Testis (tissue), 3 donors: ENCODE results near the gene MTCL1. TPM values are rescaled to one million over a fixed set of nuclear protein-coding genes. Genes with fewer than 3 reads are reported as not detected.

Source experiments
- DNase-seq: peaks from one replicate; pipeline ENCODE4 v3.0.0-alpha.2; 2019
- H3K27ac ChIP-seq, 2 donors: fragments of 200-600 bp; sonication (generic); one replicate each; pipeline ENCODE4 v1.5.1; 2019
- H3K27me3 ChIP-seq: fragments of 200-600 bp; sonication (generic); one replicate; pipeline ENCODE4 v1.5.1; 2019
- H3K36me3 ChIP-seq: fragments of 200-600 bp; sonication (generic); one replicate; pipeline ENCODE4 v1.5.1; 2017; ENCODE audit warnings: low read depth; ENCODE audit errors: missing control alignments
- H3K4me1 ChIP-seq: fragments of 200-600 bp; sonication (generic); one replicate; pipeline ENCODE4 v1.5.1; 2019
- H3K4me3 ChIP-seq, 2 donors: fragments of 200-600 bp; sonication (generic); one replicate each; pipeline ENCODE4 v1.5.1; 2017 to 2019
- H3K9me3 ChIP-seq: fragments of 200-600 bp; sonication (generic); one replicate; pipeline ENCODE4 v1.5.1; 2017
- POLR2A ChIP-seq: fragments of 450-650 bp; IDR thresholded peaks from one replicate; pipeline ENCODE4 v1.6.1; 2017; ENCODE audit warnings: antibody characterized with exemption, mild to moderate bottlenecking, moderate library complexity
- WGBS, 2 donors: methylation state at CpG; one replicate each; pipeline ENCODE4 v1.1.5; 2018; 5-methylcytosine and 5-hydroxymethylcytosine counted together
- intact Hi-C: fragments of 100-400 bp; cut with DNase I; formaldehyde crosslinking; loops from one replicate; pipeline ENCODE4 v1.15.1; 2023; ENCODE audit warnings: low total_unique reads
- polyA plus RNA-seq: library from polyadenylated mRNA; stranded (reverse); fragments of 350-450 nt; fragmentation: Illumina TruSeq; extraction: RNeasy Lipid Tissue Mini Kit (QIAGEN cat#74804); gene quantifications from one replicate; pipeline ENCODE4 v1.2.3, GENCODE V29; 2014; ENCODE audit warnings: low read depth, low replicate concordance; ENCODE audit not compliant: insufficient read depth
- total RNA-seq, 2 donors: library from RNA; depleted of rRNA; stranded (reverse); fragments of >200 nt; gene quantifications; one replicate each; pipeline ENCODE4 v1.2.3, GENCODE V29; 2016
- TF ChIP-seq, protein P1 (sequence below), 3 experiments: fragments of 450-650 bp in 2 of 3; fragments of 200-600 bp in 1 of 3; sonication (generic) in 1 of 3; IDR thresholded peaks; one replicate each; pipeline ENCODE4 v1.5.1; 2016 to 2019; ENCODE audit warnings: antibody characterized with exemption in 3 of 3, mild to moderate bottlenecking in 2 of 3, moderate library complexity in 1 of 3

MTCL1 gene
- total and polyA plus RNA-seq, 3 donors from 2014 or later, result 27.5 to 139 (median 95.8) TPM

DNA sequence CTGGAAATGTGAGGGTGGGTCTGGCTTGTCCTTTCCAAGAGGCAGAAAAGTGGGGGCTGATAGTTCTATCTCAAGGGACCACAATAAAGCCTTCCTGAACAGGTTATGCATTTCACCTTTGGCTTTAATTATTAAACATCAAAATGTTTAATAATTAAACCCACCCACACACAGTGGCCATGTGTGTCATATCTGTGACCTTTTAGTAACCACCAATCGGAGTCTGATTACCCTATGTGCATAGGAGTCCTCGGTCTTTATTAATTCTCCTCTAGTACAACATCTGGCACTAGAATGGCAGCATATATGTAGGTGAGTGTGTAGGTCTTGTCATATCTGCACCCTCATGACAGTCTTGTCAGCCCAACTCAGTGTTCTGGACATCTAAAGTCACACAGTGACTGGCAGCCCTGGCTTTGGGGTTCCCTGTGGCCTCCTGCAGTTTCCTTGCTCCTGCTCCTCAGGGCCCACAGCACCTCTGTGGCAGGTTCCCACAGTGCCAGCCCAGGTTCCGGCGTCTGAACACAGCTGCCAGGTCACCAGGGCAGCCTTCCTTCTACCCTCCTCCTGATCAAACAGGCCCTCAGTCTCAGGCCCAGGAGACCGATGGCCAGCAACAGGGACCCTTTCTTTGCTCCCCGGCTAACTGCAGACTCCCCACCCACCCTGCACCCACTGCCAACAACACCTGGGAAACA lies 100.9 kb downstream of the MTCL1 start:
- intact Hi-C loops, result no loop called here
- peaks cover 3% of the 10 kb centered on the region for H3K4me1 ChIP-seq
- no peak overlapping the region for H3K27ac ChIP-seq
- H3K4me3 ChIP-seq, result no peak overlapping the region
- no peaks in the 10 kb centered on the region for H3K27me3 ChIP-seq
- no peaks in the 10 kb centered on the region for H3K36me3 ChIP-seq
- no peaks in the 10 kb centered on the region for H3K9me3 ChIP-seq
- no peak for TF ChIP-seq POLR2A
- no peak for DNase-seq
- WGBS, 2 donors, result 90 to 95% methylated on average over 6 of the region's 6 CpGs

DNA sequence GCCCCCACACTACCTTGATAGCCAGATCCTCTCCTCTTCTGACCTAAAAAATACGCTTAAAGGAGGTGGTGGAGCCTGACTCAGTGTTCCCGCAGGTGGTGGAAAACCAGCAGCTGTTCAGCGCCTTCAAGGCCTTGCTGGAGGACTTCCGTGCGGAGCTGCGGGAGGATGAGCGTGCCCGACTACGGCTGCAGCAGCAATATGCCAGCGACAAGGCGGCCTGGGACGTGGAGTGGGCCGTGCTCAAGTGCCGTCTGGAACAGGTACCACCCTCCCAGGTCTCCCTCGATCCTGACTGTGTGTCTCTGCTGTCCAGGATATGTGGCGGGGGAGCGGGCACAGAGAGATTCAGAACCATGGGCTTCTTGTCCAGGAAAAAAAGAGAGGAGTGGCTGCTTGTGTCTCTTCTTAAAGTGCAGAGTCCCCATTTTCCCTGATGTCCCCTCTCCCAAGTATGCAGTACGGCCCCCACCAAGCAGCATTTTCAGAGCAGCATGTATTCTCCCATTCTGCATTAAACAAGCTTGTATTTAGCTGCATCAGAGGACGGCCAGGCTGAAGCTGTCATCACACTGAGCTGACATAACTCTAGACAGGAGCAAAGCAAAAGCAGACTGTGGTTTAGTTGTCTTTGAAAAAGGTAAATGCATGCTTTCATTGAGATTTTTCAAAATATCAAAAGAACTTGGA lies 101.6 kb downstream of the MTCL1 start:
- Histone ChIP-seq H3K27me3 (no peaks in the 10 kb centered on the region), H3K9me3 (no peaks in the 10 kb centered on the region), H3K4me1 (no peaks in the 10 kb centered on the region), H3K27ac (no peak overlapping the region), H3K36me3 (no peaks in the 10 kb centered on the region), H3K4me3 (no peak overlapping the region)
- no peak for DNase-seq
- intact Hi-C loops, result no loop called here
- WGBS, 2 donors, result 94 to 96% methylated on average over 15 to 19 of the region's 19 CpGs
- TF ChIP-seq, protein P1, sequence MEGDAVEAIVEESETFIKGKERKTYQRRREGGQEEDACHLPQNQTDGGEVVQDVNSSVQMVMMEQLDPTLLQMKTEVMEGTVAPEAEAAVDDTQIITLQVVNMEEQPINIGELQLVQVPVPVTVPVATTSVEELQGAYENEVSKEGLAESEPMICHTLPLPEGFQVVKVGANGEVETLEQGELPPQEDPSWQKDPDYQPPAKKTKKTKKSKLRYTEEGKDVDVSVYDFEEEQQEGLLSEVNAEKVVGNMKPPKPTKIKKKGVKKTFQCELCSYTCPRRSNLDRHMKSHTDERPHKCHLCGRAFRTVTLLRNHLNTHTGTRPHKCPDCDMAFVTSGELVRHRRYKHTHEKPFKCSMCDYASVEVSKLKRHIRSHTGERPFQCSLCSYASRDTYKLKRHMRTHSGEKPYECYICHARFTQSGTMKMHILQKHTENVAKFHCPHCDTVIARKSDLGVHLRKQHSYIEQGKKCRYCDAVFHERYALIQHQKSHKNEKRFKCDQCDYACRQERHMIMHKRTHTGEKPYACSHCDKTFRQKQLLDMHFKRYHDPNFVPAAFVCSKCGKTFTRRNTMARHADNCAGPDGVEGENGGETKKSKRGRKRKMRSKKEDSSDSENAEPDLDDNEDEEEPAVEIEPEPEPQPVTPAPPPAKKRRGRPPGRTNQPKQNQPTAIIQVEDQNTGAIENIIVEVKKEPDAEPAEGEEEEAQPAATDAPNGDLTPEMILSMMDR (IDR thresholded peaks at IDR 0.05), result no peak
- TF ChIP-seq POLR2A, result no peak

DNA sequence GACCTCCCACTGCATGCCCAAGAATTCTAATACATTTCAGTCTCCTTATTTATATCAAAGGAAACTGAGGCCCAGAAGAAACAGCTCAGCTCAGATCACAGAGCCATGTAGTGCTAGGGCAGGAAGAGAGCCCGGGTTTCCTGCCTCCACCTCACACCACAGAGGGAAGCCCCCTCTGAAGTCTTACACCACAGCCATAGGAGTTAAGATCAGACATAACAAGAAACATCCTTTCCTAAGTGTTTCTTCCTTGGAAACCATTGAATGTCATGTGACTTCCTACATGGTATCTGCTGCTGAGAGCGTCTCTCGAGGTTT lies 102.1 kb downstream of the MTCL1 start:
- WGBS, 2 donors, result 70 to 80% methylated on average over 3 of the region's 3 CpGs
- no peak for DNase-seq
- no peaks in the 10 kb centered on the region for H3K4me1 ChIP-seq
- intact Hi-C loops, result no loop called here
- no peaks in the 10 kb centered on the region for H3K27me3 ChIP-seq
- no peaks in the 10 kb centered on the region for H3K9me3 ChIP-seq
- H3K27ac ChIP-seq, result no peak overlapping the region
- H3K4me3 ChIP-seq, result no peak overlapping the region
- no peaks in the 10 kb centered on the region for H3K36me3 ChIP-seq
- no peak for TF ChIP-seq POLR2A
- TF ChIP-seq, protein P1 (IDR thresholded peaks at IDR 0.05), result no peak

DNA sequence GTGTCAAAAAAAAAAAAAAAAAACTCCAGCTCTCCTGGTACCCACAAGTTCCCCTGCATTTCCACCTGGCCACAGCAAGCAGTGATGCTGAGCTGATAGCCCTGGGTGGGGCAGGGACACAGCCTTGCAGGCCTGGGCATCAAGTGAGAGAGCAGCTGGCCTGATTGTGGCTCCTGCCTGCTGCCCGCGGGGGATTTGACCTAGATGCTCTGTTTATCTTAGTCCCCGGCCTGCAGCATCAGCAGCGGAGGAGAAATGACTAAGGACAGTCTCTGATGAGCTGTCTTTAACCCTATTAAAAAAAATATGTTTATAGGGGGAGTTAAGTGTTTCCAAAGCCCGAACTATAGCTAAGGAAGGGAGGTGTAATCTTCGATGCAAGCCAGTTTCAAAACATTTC lies 102.6 kb downstream of the MTCL1 start:
- H3K4me3 ChIP-seq, result no peak overlapping the region
- H3K9me3 ChIP-seq, result no peaks in the 10 kb centered on the region
- H3K27ac ChIP-seq, result no peak overlapping the region
- H3K27me3 ChIP-seq, result no peaks in the 10 kb centered on the region
- H3K36me3 ChIP-seq, result no peaks in the 10 kb centered on the region
- peak; percentile 43 for DNase-seq
- H3K4me1 ChIP-seq, result no peaks in the 10 kb centered on the region
- intact Hi-C loops, result no loop called here
- TF ChIP-seq, protein P1 (IDR thresholded peaks at IDR 0.05), result no peak
- TF ChIP-seq POLR2A, result no peak
- 53 to 75% methylated on average over 6 of the region's 6 CpGs for WGBS, 2 donors

DNA sequence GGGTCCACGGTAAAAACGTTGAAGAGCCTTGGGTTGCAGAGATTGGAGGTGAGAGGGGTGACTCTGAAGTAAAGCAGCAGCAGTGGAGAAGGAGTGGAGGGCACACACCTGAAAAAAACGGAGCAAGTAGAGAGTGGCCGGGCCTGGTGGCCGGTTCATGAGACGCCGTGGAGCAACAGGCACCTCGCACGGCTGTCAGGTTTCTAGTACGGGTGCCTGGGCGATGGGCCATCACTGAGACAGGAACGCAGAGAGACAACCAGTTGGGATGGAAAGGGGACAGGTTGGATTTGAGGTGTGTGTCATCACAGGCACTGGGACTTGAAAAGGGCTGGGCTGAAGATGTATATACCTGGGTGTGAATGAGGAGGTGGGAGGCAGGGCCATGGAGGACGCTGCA lies 104.2 kb downstream of the MTCL1 start:
- H3K4me1 ChIP-seq, result no peaks in the 10 kb centered on the region
- 92 to 95% methylated on average over 13 of the region's 13 CpGs for WGBS, 2 donors

More for the DNA sequence above, 104.2 kb downstream of the MTCL1 start:
- no peak overlapping the region for H3K4me3 ChIP-seq
- no peak for DNase-seq
- no peaks in the 10 kb centered on the region for H3K27me3 ChIP-seq
- no peak overlapping the region for H3K27ac ChIP-seq
- no peak for TF ChIP-seq POLR2A
- TF ChIP-seq, protein P1 (IDR thresholded peaks at IDR 0.05), result no peak
- intact Hi-C loops, result no loop called here
- no peaks in the 10 kb centered on the region for H3K36me3 ChIP-seq
- no peaks in the 10 kb centered on the region for H3K9me3 ChIP-seq
